HEK293 (cell line): ENCODE measurements around the gene CHID1.
A peak's percentile ranks its signal among the peaks of the same experiment; 100 is the strongest.

ENCODE experiments used
- FEZF1 ChIP-seq: fragments of 450-650 bp; formaldehyde crosslinking; IDR thresholded peaks from 2 replicates; pipeline ENCODE4 v1.5.1; 2016; ENCODE audit warnings: missing biosample characterization, missing genetic modification characterization
- GFI1B ChIP-seq: fragments of 450-650 bp; formaldehyde crosslinking; IDR thresholded peaks from 2 replicates; pipeline ENCODE4 v1.5.1; 2016; ENCODE audit warnings: missing biosample characterization, missing genetic modification characterization
- GLI2 ChIP-seq: fragments of 450-650 bp; formaldehyde crosslinking; IDR thresholded peaks from 2 replicates; pipeline ENCODE4; 2017; ENCODE audit warnings: missing biosample characterization, missing genetic modification characterization, low read depth, borderline replicate concordance
- GLIS1 ChIP-seq: fragments of 450-650 bp; formaldehyde crosslinking; IDR thresholded peaks from 2 replicates; pipeline ENCODE4 v1.5.1; 2016; ENCODE audit warnings: missing biosample characterization, missing genetic modification characterization
- KLF8 ChIP-seq: fragments of 450-650 bp; formaldehyde crosslinking; IDR thresholded peaks from 2 replicates; pipeline ENCODE4 v1.5.1; 2016; ENCODE audit warnings: missing biosample characterization, missing genetic modification characterization
- OSR2 ChIP-seq: fragments of 450-650 bp; formaldehyde crosslinking; IDR thresholded peaks from 2 replicates; pipeline ENCODE4 v1.5.1; 2016; ENCODE audit warnings: missing biosample characterization, missing genetic modification characterization
- SALL2 ChIP-seq: fragments of 450-650 bp; formaldehyde crosslinking; IDR thresholded peaks from 2 replicates; pipeline ENCODE4 v1.5.0; 2017; ENCODE audit warnings: missing biosample characterization, mild to moderate bottlenecking, missing genetic modification characterization, borderline replicate concordance
- SP7 ChIP-seq: fragments of 450-650 bp; formaldehyde crosslinking; IDR thresholded peaks from 2 replicates; pipeline ENCODE4 v1.5.1; 2016; ENCODE audit warnings: missing biosample characterization, missing genetic modification characterization
- YY2 ChIP-seq: fragments of 450-650 bp; formaldehyde crosslinking; IDR thresholded peaks from 2 replicates; pipeline ENCODE4 v1.5.1; 2016; ENCODE audit warnings: missing biosample characterization, missing genetic modification characterization
- ZBTB17 ChIP-seq: fragments of 450-650 bp; formaldehyde crosslinking; IDR thresholded peaks from 2 replicates; pipeline ENCODE4 v1.5.1; 2016; ENCODE audit warnings: missing biosample characterization, missing genetic modification characterization
- ZFP37 ChIP-seq: fragments of 450-650 bp; formaldehyde crosslinking; IDR thresholded peaks from 2 replicates; pipeline ENCODE4 v1.5.1; 2016; ENCODE audit warnings: missing biosample characterization, missing genetic modification characterization
- ZNF112 ChIP-seq: fragments of 450-650 bp; formaldehyde crosslinking; IDR thresholded peaks from 2 replicates; pipeline ENCODE4 v1.5.0; 2017; ENCODE audit warnings: missing biosample characterization, missing genetic modification characterization
- ZNF146 ChIP-seq: fragments of 450-650 bp; formaldehyde crosslinking; IDR thresholded peaks from 2 replicates; pipeline ENCODE4 v1.5.1; 2016; ENCODE audit warnings: missing biosample characterization, missing genetic modification characterization
- ZNF19 ChIP-seq: fragments of 450-650 bp; formaldehyde crosslinking; IDR thresholded peaks from 2 replicates; pipeline ENCODE4; 2016; ENCODE audit warnings: missing biosample characterization, missing genetic modification characterization, low read depth
- ZNF211 ChIP-seq: fragments of 450-650 bp; formaldehyde crosslinking; IDR thresholded peaks from 2 replicates; pipeline ENCODE4 v1.5.1; 2016; ENCODE audit warnings: low read depth, missing biosample characterization, missing genetic modification characterization
- ZNF223 ChIP-seq: fragments of 450-650 bp; formaldehyde crosslinking; IDR thresholded peaks from 2 replicates; pipeline ENCODE4 v1.5.1; 2016; ENCODE audit warnings: missing biosample characterization, missing genetic modification characterization
- ZNF23 ChIP-seq: fragments of 450-650 bp; formaldehyde crosslinking; IDR thresholded peaks from 2 replicates; pipeline ENCODE4 v1.5.1; 2016; ENCODE audit warnings: missing biosample characterization, missing genetic modification characterization, borderline replicate concordance
- ZNF266 ChIP-seq: fragments of 450-650 bp; formaldehyde crosslinking; IDR thresholded peaks from 2 replicates; pipeline ENCODE4 v1.5.1; 2016; ENCODE audit warnings: missing biosample characterization, missing genetic modification characterization, low read depth
- ZNF324 ChIP-seq: fragments of 450-650 bp; formaldehyde crosslinking; IDR thresholded peaks from 2 replicates; pipeline ENCODE4 v1.5.1; 2016; ENCODE audit warnings: missing biosample characterization, missing genetic modification characterization
- ZNF416 ChIP-seq: fragments of 450-650 bp; formaldehyde crosslinking; IDR thresholded peaks from 2 replicates; pipeline ENCODE4 v1.5.1; 2016; ENCODE audit warnings: missing biosample characterization, missing genetic modification characterization
- ZNF473 ChIP-seq: fragments of 450-650 bp; formaldehyde crosslinking; IDR thresholded peaks from 2 replicates; pipeline ENCODE4 v1.5.1; 2017; ENCODE audit warnings: missing biosample characterization, missing genetic modification characterization
- ZNF549 ChIP-seq: fragments of 450-650 bp; IDR thresholded peaks from 2 replicates; pipeline ENCODE4 v1.5.1; 2018; ENCODE audit warnings: missing biosample characterization, missing genetic modification characterization, mild to moderate bottlenecking, inconsistent platforms, moderate library complexity
- ZNF600 ChIP-seq: fragments of 450-650 bp; formaldehyde crosslinking; IDR thresholded peaks from 2 replicates; pipeline ENCODE4 v1.5.1; 2016; ENCODE audit warnings: missing biosample characterization, missing genetic modification characterization
- ZNF629 ChIP-seq: fragments of 450-650 bp; formaldehyde crosslinking; IDR thresholded peaks from 2 replicates; pipeline ENCODE4 v1.5.1; 2017; ENCODE audit warnings: missing biosample characterization, missing genetic modification characterization
- ZNF677 ChIP-seq: fragments of 450-650 bp; IDR thresholded peaks from 2 replicates; pipeline ENCODE4 v1.5.0; 2018; ENCODE audit warnings: missing biosample characterization, mild to moderate bottlenecking, missing genetic modification characterization, moderate library complexity
- ZNF701 ChIP-seq: fragments of 450-650 bp; formaldehyde crosslinking; IDR thresholded peaks from 2 replicates; pipeline ENCODE4 v1.5.1; 2016; ENCODE audit warnings: missing biosample characterization, missing genetic modification characterization
- ZNF76 ChIP-seq: fragments of 450-650 bp; formaldehyde crosslinking; IDR thresholded peaks from 2 replicates; pipeline ENCODE4; 2016; ENCODE audit warnings: low read depth, missing biosample characterization, missing genetic modification characterization, borderline replicate concordance
- ZSCAN30 ChIP-seq: fragments of 450-650 bp; IDR thresholded peaks from 2 replicates; pipeline ENCODE4 v1.5.1; 2018; ENCODE audit warnings: missing biosample characterization, mild to moderate bottlenecking, missing genetic modification characterization, moderate library complexity
- ZXDB ChIP-seq: fragments of 450-650 bp; formaldehyde crosslinking; IDR thresholded peaks from 2 replicates; pipeline ENCODE4 v1.5.1; 2016; ENCODE audit warnings: missing biosample characterization, missing genetic modification characterization
- TF ChIP-seq, protein P1 (sequence below): fragments of 450-650 bp; formaldehyde crosslinking; conservative IDR thresholded peaks from 2 replicates; pipeline ENCODE4 v1.5.1; 2016; ENCODE audit warnings: low read depth, missing biosample characterization, missing genetic modification characterization
- TF ChIP-seq, protein P2 (sequence below): fragments of 450-650 bp; formaldehyde crosslinking; IDR thresholded peaks from 2 replicates; pipeline ENCODE4 v1.5.1; 2016; ENCODE audit warnings: missing biosample characterization, missing genetic modification characterization, borderline replicate concordance
- TF ChIP-seq, protein P3 (sequence below): fragments of 450-650 bp; formaldehyde crosslinking; IDR thresholded peaks from 2 replicates; pipeline ENCODE4 v1.5.1; 2016; ENCODE audit warnings: missing biosample characterization, missing genetic modification characterization
- TF ChIP-seq, protein P4 (sequence below): fragments of 450-650 bp; formaldehyde crosslinking; optimal IDR thresholded peaks from 2 replicates; pipeline ENCODE3; 2016; ENCODE audit warnings: missing biosample characterization, mild to moderate bottlenecking, missing genetic modification characterization

CHID1 gene

DNA sequence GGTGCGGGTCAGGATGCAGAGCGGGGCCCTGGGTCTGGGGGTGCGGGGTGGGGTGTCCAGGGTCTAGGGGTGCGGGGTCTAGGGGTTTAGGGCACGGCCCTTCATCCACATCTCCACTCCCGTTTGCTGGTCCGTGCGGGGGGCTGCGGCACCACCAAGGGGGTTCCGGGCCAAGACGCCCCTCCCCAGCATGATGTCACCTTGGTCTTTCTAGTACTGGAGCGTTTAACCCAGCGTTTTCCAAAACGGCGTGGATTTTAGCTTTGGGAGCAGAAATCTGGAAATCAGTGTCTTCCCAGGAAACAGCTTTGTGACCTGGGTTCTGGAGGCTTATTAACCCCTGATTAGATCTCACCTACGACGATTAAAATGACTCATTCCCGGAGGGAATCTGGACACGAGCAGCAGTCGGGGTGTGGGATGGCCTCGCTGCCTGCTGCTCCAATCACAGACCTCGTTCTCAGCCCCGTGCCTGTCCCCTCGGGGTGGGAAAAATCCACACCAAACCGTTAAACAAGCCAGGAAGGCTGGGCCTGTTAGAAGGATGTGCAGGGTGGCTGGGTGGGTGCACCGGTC is 15.8 kb upstream of the CHID1 start (continued):
- TF ChIP-seq, protein P1, sequence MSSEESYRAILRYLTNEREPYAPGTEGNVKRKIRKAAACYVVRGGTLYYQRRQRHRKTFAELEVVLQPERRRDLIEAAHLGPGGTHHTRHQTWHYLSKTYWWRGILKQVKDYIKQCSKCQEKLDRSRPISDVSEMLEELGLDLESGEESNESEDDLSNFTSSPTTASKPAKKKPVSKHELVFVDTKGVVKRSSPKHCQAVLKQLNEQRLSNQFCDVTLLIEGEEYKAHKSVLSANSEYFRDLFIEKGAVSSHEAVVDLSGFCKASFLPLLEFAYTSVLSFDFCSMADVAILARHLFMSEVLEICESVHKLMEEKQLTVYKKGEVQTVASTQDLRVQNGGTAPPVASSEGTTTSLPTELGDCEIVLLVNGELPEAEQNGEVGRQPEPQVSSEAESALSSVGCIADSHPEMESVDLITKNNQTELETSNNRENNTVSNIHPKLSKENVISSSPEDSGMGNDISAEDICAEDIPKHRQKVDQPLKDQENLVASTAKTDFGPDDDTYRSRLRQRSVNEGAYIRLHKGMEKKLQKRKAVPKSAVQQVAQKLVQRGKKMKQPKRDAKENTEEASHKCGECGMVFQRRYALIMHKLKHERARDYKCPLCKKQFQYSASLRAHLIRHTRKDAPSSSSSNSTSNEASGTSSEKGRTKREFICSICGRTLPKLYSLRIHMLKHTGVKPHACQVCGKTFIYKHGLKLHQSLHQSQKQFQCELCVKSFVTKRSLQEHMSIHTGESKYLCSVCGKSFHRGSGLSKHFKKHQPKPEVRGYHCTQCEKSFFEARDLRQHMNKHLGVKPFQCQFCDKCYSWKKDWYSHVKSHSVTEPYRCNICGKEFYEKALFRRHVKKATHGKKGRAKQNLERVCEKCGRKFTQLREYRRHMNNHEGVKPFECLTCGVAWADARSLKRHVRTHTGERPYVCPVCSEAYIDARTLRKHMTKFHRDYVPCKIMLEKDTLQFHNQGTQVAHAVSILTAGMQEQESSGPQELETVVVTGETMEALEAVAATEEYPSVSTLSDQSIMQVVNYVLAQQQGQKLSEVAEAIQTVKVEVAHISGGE (tag by site-specific recombination): no peak
- TF ChIP-seq, protein P2, sequence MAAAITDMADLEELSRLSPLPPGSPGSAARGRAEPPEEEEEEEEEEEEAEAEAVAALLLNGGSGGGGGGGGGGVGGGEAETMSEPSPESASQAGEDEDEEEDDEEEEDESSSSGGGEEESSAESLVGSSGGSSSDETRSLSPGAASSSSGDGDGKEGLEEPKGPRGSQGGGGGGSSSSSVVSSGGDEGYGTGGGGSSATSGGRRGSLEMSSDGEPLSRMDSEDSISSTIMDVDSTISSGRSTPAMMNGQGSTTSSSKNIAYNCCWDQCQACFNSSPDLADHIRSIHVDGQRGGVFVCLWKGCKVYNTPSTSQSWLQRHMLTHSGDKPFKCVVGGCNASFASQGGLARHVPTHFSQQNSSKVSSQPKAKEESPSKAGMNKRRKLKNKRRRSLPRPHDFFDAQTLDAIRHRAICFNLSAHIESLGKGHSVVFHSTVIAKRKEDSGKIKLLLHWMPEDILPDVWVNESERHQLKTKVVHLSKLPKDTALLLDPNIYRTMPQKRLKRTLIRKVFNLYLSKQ (tag by site-specific recombination): no peak
- no peak for TF ChIP-seq ZNF266 (tag by site-specific recombination)
- no peak for TF ChIP-seq ZNF76 (tag by site-specific recombination)
- no peak for TF ChIP-seq ZNF701 (tag by site-specific recombination)
- TF ChIP-seq ZFP37: no peak
- TF ChIP-seq GLIS1: peak; percentile 40; the same call in 1 of the 2 replicates
- no peak for TF ChIP-seq ZXDB (tag by site-specific recombination)
- TF ChIP-seq GFI1B: peak; percentile 76; the same call in 1 of the 2 replicates
- TF ChIP-seq ZNF549 (tag by site-specific recombination): no peak
- no peak for TF ChIP-seq ZNF146 (tag by site-specific recombination)
- TF ChIP-seq ZNF23 (tag by site-specific recombination): no peak
- TF ChIP-seq ZNF416 (tag by site-specific recombination): no peak
- TF ChIP-seq FEZF1: no peak
- TF ChIP-seq KLF8 (tag by site-specific recombination): 0 out of 2 replicates have a peak, but pooled peaks have one; percentile 35
- no peak for TF ChIP-seq GLI2 (tag by site-specific recombination)
- no peak for TF ChIP-seq SALL2 (tag by site-specific recombination)
- no peak for TF ChIP-seq ZNF211 (tag by site-specific recombination)
- TF ChIP-seq ZSCAN30 (tag by site-specific recombination): no peak
- no peak for TF ChIP-seq ZBTB17
- TF ChIP-seq ZNF112: no peak
- no peak for TF ChIP-seq ZNF473 (tag by site-specific recombination)
- TF ChIP-seq, protein P3, sequence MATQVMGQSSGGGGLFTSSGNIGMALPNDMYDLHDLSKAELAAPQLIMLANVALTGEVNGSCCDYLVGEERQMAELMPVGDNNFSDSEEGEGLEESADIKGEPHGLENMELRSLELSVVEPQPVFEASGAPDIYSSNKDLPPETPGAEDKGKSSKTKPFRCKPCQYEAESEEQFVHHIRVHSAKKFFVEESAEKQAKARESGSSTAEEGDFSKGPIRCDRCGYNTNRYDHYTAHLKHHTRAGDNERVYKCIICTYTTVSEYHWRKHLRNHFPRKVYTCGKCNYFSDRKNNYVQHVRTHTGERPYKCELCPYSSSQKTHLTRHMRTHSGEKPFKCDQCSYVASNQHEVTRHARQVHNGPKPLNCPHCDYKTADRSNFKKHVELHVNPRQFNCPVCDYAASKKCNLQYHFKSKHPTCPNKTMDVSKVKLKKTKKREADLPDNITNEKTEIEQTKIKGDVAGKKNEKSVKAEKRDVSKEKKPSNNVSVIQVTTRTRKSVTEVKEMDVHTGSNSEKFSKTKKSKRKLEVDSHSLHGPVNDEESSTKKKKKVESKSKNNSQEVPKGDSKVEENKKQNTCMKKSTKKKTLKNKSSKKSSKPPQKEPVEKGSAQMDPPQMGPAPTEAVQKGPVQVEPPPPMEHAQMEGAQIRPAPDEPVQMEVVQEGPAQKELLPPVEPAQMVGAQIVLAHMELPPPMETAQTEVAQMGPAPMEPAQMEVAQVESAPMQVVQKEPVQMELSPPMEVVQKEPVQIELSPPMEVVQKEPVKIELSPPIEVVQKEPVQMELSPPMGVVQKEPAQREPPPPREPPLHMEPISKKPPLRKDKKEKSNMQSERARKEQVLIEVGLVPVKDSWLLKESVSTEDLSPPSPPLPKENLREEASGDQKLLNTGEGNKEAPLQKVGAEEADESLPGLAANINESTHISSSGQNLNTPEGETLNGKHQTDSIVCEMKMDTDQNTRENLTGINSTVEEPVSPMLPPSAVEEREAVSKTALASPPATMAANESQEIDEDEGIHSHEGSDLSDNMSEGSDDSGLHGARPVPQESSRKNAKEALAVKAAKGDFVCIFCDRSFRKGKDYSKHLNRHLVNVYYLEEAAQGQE (tag by site-specific recombination): no peak
- 0 out of 2 replicates have a peak, but pooled peaks have one; percentile 23 for TF ChIP-seq ZNF629 (tag by site-specific recombination)
- no peak for TF ChIP-seq YY2 (tag by site-specific recombination)
- TF ChIP-seq ZNF677: no peak
- TF ChIP-seq ZNF19 (tag by site-specific recombination): no peak
- TF ChIP-seq OSR2 (tag by site-specific recombination): no peak
- TF ChIP-seq ZNF600: 0 out of 2 replicates have a peak, but pooled peaks have one; percentile 30
- no peak for TF ChIP-seq ZNF223 (tag by site-specific recombination)
- TF ChIP-seq SP7 (tag by site-specific recombination): peak; percentile 30; the same call in 1 of the 2 replicates
- TF ChIP-seq, protein P4, sequence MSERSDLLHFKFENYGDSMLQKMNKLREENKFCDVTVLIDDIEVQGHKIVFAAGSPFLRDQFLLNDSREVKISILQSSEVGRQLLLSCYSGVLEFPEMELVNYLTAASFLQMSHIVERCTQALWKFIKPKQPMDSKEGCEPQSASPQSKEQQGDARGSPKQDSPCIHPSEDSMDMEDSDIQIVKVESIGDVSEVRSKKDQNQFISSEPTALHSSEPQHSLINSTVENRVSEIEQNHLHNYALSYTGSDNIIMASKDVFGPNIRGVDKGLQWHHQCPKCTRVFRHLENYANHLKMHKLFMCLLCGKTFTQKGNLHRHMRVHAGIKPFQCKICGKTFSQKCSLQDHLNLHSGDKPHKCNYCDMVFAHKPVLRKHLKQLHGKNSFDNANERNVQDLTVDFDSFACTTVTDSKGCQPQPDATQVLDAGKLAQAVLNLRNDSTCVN: peak; percentile 19
- TF ChIP-seq ZNF324 (tag by site-specific recombination): no peak
